Testis (tissue), 2 donors: ENCODE data around the gene ZBTB43.

Source experiments
- CTCF ChIP-seq, 3 experiments: fragments of 450-650 bp in 2 of 3; fragments of 200-600 bp in 1 of 3; sonication (generic) in 1 of 3; IDR thresholded peaks; one replicate each; pipeline ENCODE4 v1.5.1; 2016 to 2019; ENCODE audit warnings: antibody characterized with exemption in 3 of 3, mild to moderate bottlenecking in 2 of 3, moderate library complexity in 1 of 3
- POLR2A ChIP-seq: fragments of 450-650 bp; IDR thresholded peaks from one replicate; pipeline ENCODE4 v1.6.1; 2017; ENCODE audit warnings: antibody characterized with exemption, mild to moderate bottlenecking, moderate library complexity

GRCh38 chr9:126804696-126805553 lies at the start of gene ZBTB43:
- TF ChIP-seq CTCF (IDR thresholded peaks at IDR 0.05) (no peak), POLR2A (peak; percentile 70)
